K562 (cell line): ENCODE data around the gene BRPF1. TPM values are rescaled to one million over a fixed set of nuclear protein-coding genes. Genes with fewer than 3 reads are reported as not detected.

ENCODE experiments used
- ARID1B ChIP-seq: fragments of 450-650 bp; IDR thresholded peaks from 2 replicates; pipeline ENCODE4 v1.6.1; 2016; ENCODE audit warnings: antibody characterized with exemption, mild to moderate bottlenecking, inconsistent platforms
- BCLAF1 ChIP-seq, 2 experiments: fragments of 450-650 bp in 1 of 2; IDR thresholded peaks; 2 replicates each; pipeline ENCODE4 v1.6.1; 2011 to 2017; ENCODE audit warnings: low read depth in 2 of 2, antibody characterized with exemption in 1 of 2, borderline replicate concordance in 1 of 2, low read length in 1 of 2, mild to moderate bottlenecking in 1 of 2, mixed read lengths in 1 of 2; ENCODE audit not compliant: control insufficient read depth in 1 of 2
- EP400 ChIP-seq: fragments of 450-650 bp; IDR thresholded peaks from 2 replicates; pipeline ENCODE4 v1.6.1; 2017; ENCODE audit warnings: antibody characterized with exemption, mild to moderate bottlenecking, moderate library complexity
- KLF1 ChIP-seq: fragments of 450-650 bp; IDR thresholded peaks from 2 replicates; pipeline ENCODE4 v1.6.1; 2016; ENCODE audit warnings: missing genetic modification characterization, missing compliant biosample characterization
- MAFF ChIP-seq: IDR thresholded peaks from 2 replicates; pipeline ENCODE4 v1.6.1; 2012; ENCODE audit warnings: low read length, improper control_type of control experiment
- MLLT1 ChIP-seq, 2 experiments: fragments of 450-650 bp; IDR thresholded peaks; 2 replicates each; pipeline ENCODE4 v1.6.1; 2016
- PHF8 ChIP-seq: fragments of 200-600 bp; sonication (generic); IDR thresholded peaks from 2 replicates; pipeline ENCODE4 v1.6.1; 2012; ENCODE audit warnings: mixed run types, mild to moderate bottlenecking, inconsistent platforms, low read length, moderate library complexity, borderline replicate concordance
- PREB ChIP-seq: sonication (generic); formaldehyde crosslinking; IDR thresholded peaks from 2 replicates; pipeline ENCODE4 v1.8.1; 2023; ENCODE audit warnings: mild to moderate bottlenecking, missing genetic modification reagents
- SRF ChIP-seq, 2 experiments: fragments of 250-450, 450-650 bp in 1 of 2; sonication (Bioruptor Pico) in 1 of 2; sonication (generic) in 1 of 2; formaldehyde crosslinking; IDR thresholded peaks; 2 replicates each; pipeline versions ENCODE4 v1.5.0 to v1.5.1; 2020 to 2022; ENCODE audit warnings: mild to moderate bottlenecking in 1 of 2, missing genetic modification reagents in 1 of 2
- SUPT5H ChIP-seq: fragments of 450-650 bp; IDR thresholded peaks from 2 replicates; pipeline ENCODE4 v1.6.1; 2016
- TBL1XR1 ChIP-seq, 2 experiments: IDR thresholded peaks; 2 replicates each; pipeline ENCODE4 v1.6.1; 2012; ENCODE audit warnings: improper control_type of control experiment in 2 of 2, low read length in 2 of 2, mild to moderate bottlenecking in 1 of 2
- TOE1 ChIP-seq, 2 experiments: fragments of 450-650 bp in 1 of 2; sonication (generic) in 1 of 2; formaldehyde crosslinking in 1 of 2; IDR thresholded peaks; 2 replicates each; pipeline versions ENCODE4 v1.7.1 to v1.8.0; 2016 to 2022; ENCODE audit warnings: borderline replicate concordance in 2 of 2, mild to moderate bottlenecking in 2 of 2, antibody characterized with exemption in 1 of 2, inconsistent platforms in 1 of 2, low read depth in 1 of 2, missing genetic modification reagents in 1 of 2, moderate library complexity in 1 of 2
- ZFX ChIP-seq: sonication (generic); formaldehyde crosslinking; IDR thresholded peaks from 2 replicates; pipeline ENCODE4 v1.8.0; 2022; ENCODE audit warnings: mild to moderate bottlenecking, missing genetic modification reagents, moderate library complexity
- ZMIZ1 ChIP-seq, 2 experiments: fragments of 150-350 bp in 1 of 2; IDR thresholded peaks; 2 replicates each; pipeline ENCODE4 v1.6.1; 2012 to 2016; ENCODE audit warnings: low read depth in 2 of 2, low read length in 2 of 2, mild to moderate bottlenecking in 1 of 2, moderate library complexity in 1 of 2
- ZNF76 ChIP-seq: fragments of 250-450 bp; sonication (Bioruptor Pico); IDR thresholded peaks from 2 replicates; pipeline ENCODE4 v1.4.0; 2020; ENCODE audit warnings: mild to moderate bottlenecking, moderate library complexity, borderline replicate concordance
- ZNF830 ChIP-seq: fragments of 250-450 bp; sonication (Bioruptor Pico); IDR thresholded peaks from 2 replicates; pipeline ENCODE4 v1.5.0; 2021; ENCODE audit warnings: mild to moderate bottlenecking
- polyA plus RNA-seq, 8 experiments: library from polyadenylated mRNA; depleted of rRNA in 4 of 8; stranded (reverse) in 5 of 8; unstranded in 3 of 8; fragments of >200 nt; fragmentation: Nextera tagmentation in 2 of 8; fragmentation: Illumina TruSeq in 1 of 8; extraction: Ambion mirVana in 2 of 8; extraction: Trizol in 1 of 8; gene quantifications; 2 replicates each; pipeline versions ENCODE4 v1.2.1 to v1.2.3, GENCODE V29; 2011 to 2014; ENCODE audit warnings: inconsistent platforms in 1 of 8, missing spikeins in 1 of 8
- total RNA-seq, 7 experiments: library from RNA; depleted of rRNA in 6 of 7; stranded (reverse); fragments of >200 nt in 6 of 7; fragmentation: Illumina TruSeq in 2 of 7; extraction: Trizol in 2 of 7; gene quantifications; 2 replicates each; pipeline versions ENCODE4 v1.2.1 to v1.2.3, GENCODE V29; 2011 to 2021; ENCODE audit warnings: low replicate concordance in 1 of 7

The BRPF1 gene
- total and polyA plus RNA-seq, 9 of the 15 experiments (the other 6 are each of a cell fraction or from before 2014, with no cell fraction given): 1.1 to 40.2 (median 23.5) TPM

GRCh38 chr3:9792405-9793160, 61.0 kb downstream of the BRPF1 start, which contains the start of the genes ARPC4 and TADA3 (continued):
- TF ChIP-seq PHF8: peak; percentile 93
- no peak for TF ChIP-seq ZNF830 (CRISPR knock-in tag)
- peak; percentile 64; the same call in 1 of the 2 replicates for TF ChIP-seq ZFX (CRISPR knock-in tag)
- no peak for TF ChIP-seq PREB (CRISPR knock-in tag)
- peak; percentile 87 for TF ChIP-seq MAFF
- no peak for TF ChIP-seq MLLT1 (IDR thresholded peaks at IDR 0.05)
- peak; percentile 99 for TF ChIP-seq SRF (CRISPR knock-in tag; IDR thresholded peaks at IDR 0.05)
- peak in 1 of 2 experiments; percentile 45; a peak in 1 of 4 replicates for TF ChIP-seq ZMIZ1 (IDR thresholded peaks at IDR 0.05; ENCODE audit: low read depth in 2 of 2, low read length in 2 of 2)
- TF ChIP-seq BCLAF1 (IDR thresholded peaks at IDR 0.05; ENCODE audit: borderline replicate concordance in 1 of 2, control insufficient read depth in 1 of 2, low read depth in 2 of 2, low read length in 1 of 2): peak in 1 of 2 experiments; percentile 99; a peak in 2 of 4 replicates
- TF ChIP-seq EP400: peak; percentile 90
- TF ChIP-seq TBL1XR1 (IDR thresholded peaks at IDR 0.05; ENCODE audit: low read length in 2 of 2): peak; percentile 17 to 54; a peak in 1 of 4 replicates
- peak; percentile 96 for TF ChIP-seq TOE1 (IDR thresholded peaks at IDR 0.05; ENCODE audit: borderline replicate concordance)
- TF ChIP-seq TOE1 (CRISPR knock-in tag; IDR thresholded peaks at IDR 0.05; ENCODE audit: borderline replicate concordance, low read depth): no peak
- peak; percentile 91 for TF ChIP-seq SUPT5H
- peak; percentile 39; the same call in 1 of the 2 replicates for TF ChIP-seq ARID1B
- TF ChIP-seq ZNF76 (CRISPR knock-in tag): 0 out of 2 replicates have a peak, but pooled peaks have one; percentile 16
- peak; percentile 100 for TF ChIP-seq KLF1 (tag)
